ENCODE results near the gene XK.
A peak's percentile ranks its signal among the peaks of the same experiment; 100 is the strongest.

XK gene

GRCh38 chrX:37717708-37718107, 32.1 kb downstream of the XK start:
- no peak for DNase-seq (ENCODE audit: low read depth)
- TF ChIP-seq CTCF (IDR thresholded peaks at IDR 0.05; ENCODE audit: low read length, missing control alignments) = no peak
- H3K4me3 ChIP-seq (replicated peaks; ENCODE audit: low read depth, low read length) = no peak overlapping the region

- no peak for TF ChIP-seq CTCF (IDR thresholded peaks at IDR 0.05; ENCODE audit: low read length, missing control alignments)
- H3K4me3 ChIP-seq (replicated peaks; ENCODE audit: low read depth, low read length) = no peak overlapping the region
- DNase-seq (ENCODE audit: low read depth) = no peak
Observed at GRCh38 chrX:37722595-37722994, 37.0 kb downstream of the XK start.

GRCh38 chrX:37726346-37726745, 40.8 kb downstream of the XK start:
- no peak overlapping the region for H3K4me3 ChIP-seq (replicated peaks; ENCODE audit: low read depth, low read length)
- DNase-seq (ENCODE audit: low read depth) = no peak
- no peak for TF ChIP-seq CTCF (IDR thresholded peaks at IDR 0.05; ENCODE audit: low read length, missing control alignments)

GRCh38 chrX:37745354-37745753, 59.8 kb downstream of the XK start:
- peak; percentile 75 for DNase-seq (ENCODE audit: low read depth)
- no peak overlapping the region for H3K4me3 ChIP-seq (replicated peaks; ENCODE audit: low read depth, low read length)
- peak; percentile 70 for TF ChIP-seq CTCF (IDR thresholded peaks at IDR 0.05; ENCODE audit: low read length, missing control alignments)

- no peak for DNase-seq (ENCODE audit: low read depth)
Observed at GRCh38 chrX:37745835-37746217, 60.2 kb downstream of the XK start.

GRCh38 chrX:37746218-37746941, 60.8 kb downstream of the XK start:
- no peak overlapping the region for H3K4me3 ChIP-seq (replicated peaks; ENCODE audit: low read depth, low read length)
- TF ChIP-seq CTCF (IDR thresholded peaks at IDR 0.05; ENCODE audit: low read length, missing control alignments) = no peak
- DNase-seq (ENCODE audit: low read depth) = no peak

More at GRCh38 chrX:37745835-37746217, 60.2 kb downstream of the XK start:
- H3K4me3 ChIP-seq (replicated peaks; ENCODE audit: low read depth, low read length) = no peak overlapping the region
- no peak for TF ChIP-seq CTCF (IDR thresholded peaks at IDR 0.05; ENCODE audit: low read length, missing control alignments)

GRCh38 chrX:37746951-37747350, 61.4 kb downstream of the XK start:
- no peak for DNase-seq (ENCODE audit: low read depth)
- H3K4me3 ChIP-seq (replicated peaks; ENCODE audit: low read depth, low read length) = no peak overlapping the region
- no peak for TF ChIP-seq CTCF (IDR thresholded peaks at IDR 0.05; ENCODE audit: low read length, missing control alignments)
